Activated T-helper 2 cell treated with anti-CD3 and anti-CD28 coated beads, Interferon-gamma antibody, Interleukin-2, Interleukin-4, amounts not matched to agents 10 μg/mL and 5 μg/mL and 100 μg/mL, durations not matched to agents 14 hours and 24 hours and 36 hours (primary cell): ENCODE measurements around the gene ALOX5. TPM values are rescaled to one million over a fixed set of nuclear protein-coding genes. Genes with fewer than 3 reads are reported as not detected.
"Not testable (repeated sequence)": the region's sequence is repeated elsewhere in the genome, so short reads cannot be mapped to it uniquely, and the experiment has no call there.

Experiments
- DNase-seq: peaks from one replicate; pipeline ENCODE4 v3.0.0; 2021; ENCODE audit warnings: low spot score
- H3K27ac Mint-ChIP-seq: one replicate; pipeline ENCODE4 v1.8.0; 2021; ENCODE audit warnings: mixed read lengths
- H3K27me3 Mint-ChIP-seq: one replicate; pipeline ENCODE4 v1.8.0; 2021; ENCODE audit warnings: low read depth, mixed read lengths
- H3K36me3 Mint-ChIP-seq: one replicate; pipeline ENCODE4 v1.8.0; 2021; ENCODE audit warnings: low read depth, mixed read lengths
- H3K4me1 Mint-ChIP-seq: one replicate; pipeline ENCODE4 v1.8.0; 2021; ENCODE audit warnings: low read depth, mixed read lengths
- H3K4me3 Mint-ChIP-seq: one replicate; pipeline ENCODE4 v1.8.0; 2021; ENCODE audit warnings: low read depth, mild to moderate bottlenecking, moderate library complexity, mixed read lengths
- H3K9me3 Mint-ChIP-seq: one replicate; pipeline ENCODE4 v1.8.0; 2021; ENCODE audit warnings: mixed read lengths
- intact Hi-C: fragments of 100-400 bp; cut with micrococcal nuclease; formaldehyde crosslinking; loops from one replicate; pipeline ENCODE4 v1.15.1; 2023
- total RNA-seq: library from RNA; stranded (reverse); gene quantifications from 2 replicates; pipeline ENCODE4 v1.2.3, GENCODE V29; 2022

The ALOX5 gene
- total RNA-seq, 1 donor from 2014 or later: 0.21 TPM

DNA sequence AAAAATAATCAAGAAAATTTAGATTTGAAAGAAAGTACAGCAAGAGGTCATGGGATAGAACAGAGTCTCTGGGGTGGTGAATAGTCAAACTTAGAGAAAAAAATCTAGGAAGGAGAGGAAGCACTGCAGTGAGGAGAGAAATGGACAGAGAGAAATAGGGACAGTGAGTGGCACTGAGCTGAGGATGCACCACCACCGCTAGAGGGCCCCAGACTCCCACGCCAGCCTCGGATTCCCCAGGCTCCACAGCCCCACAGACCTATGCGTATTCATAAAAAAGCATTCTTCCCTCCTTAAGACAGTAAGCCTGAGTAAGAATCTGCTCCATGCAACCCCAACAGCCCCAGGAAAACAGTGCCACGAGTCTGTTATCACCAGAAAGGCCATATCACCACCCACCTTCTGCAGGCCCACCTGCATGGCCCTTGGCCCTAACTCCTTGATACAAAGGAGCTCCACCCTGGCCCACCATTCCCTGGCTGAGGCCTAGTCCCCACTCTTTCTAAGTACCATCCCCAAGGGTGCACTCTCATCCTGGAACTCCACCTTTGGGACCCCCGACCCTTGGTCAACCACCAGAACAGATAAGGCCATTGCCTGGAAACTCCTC lies 91.0 kb downstream of the ALOX5 start:
- intact Hi-C loops: loop anchor here (10.0 kb wide), 2 partner anchors 210 to 460 kb away; partner anchors contain the start of gene ZNF22
- Mint-ChIP-seq H3K9me3 (no peaks in the 10 kb centered on the region), H3K4me3 (no peak overlapping the region), H3K36me3 (no peaks in the 10 kb centered on the region), H3K27me3 (no peaks in the 10 kb centered on the region), H3K27ac (no peak overlapping the region), H3K4me1 (peaks cover 29% of the 10 kb centered on the region)
- peak; percentile 63 for DNase-seq

GRCh38 chr10:45466784-45467183 lies 92.8 kb downstream of the ALOX5 start:
- intact Hi-C loops: loop anchor here (10.0 kb wide), 2 partner anchors 212 to 462 kb away; partner anchors contain the start of gene ZNF22
- H3K27me3 Mint-ChIP-seq: no peaks in the 10 kb centered on the region
- peaks cover 32% of the 10 kb centered on the region for H3K4me1 Mint-ChIP-seq
- H3K4me3 Mint-ChIP-seq: no peak overlapping the region
- H3K9me3 Mint-ChIP-seq: no peaks in the 10 kb centered on the region
- no peak overlapping the region for H3K27ac Mint-ChIP-seq
- no peak for DNase-seq
- H3K36me3 Mint-ChIP-seq: peaks cover 2% of the 10 kb centered on the region

GRCh38 chr10:45468079-45468478 lies 94.1 kb downstream of the ALOX5 start:
- Mint-ChIP-seq H3K4me1 (peaks cover 38% of the 10 kb centered on the region), H3K27ac (no peak overlapping the region)
- intact Hi-C loops: loop anchor here (10.0 kb wide), 2 partner anchors 213 to 463 kb away; partner anchors contain the start of gene ZNF22

GRCh38 chr10:45470098-45471012 lies 96.3 kb downstream of the ALOX5 start:
- intact Hi-C loops: loop anchor here (2.0 to 5.0 kb wide), 2 partner anchors 110 to 202 kb away; partner anchors contain the start of gene ZFAND4
- peak; percentile 40 for DNase-seq
- Mint-ChIP-seq H3K9me3 (no peaks in the 10 kb centered on the region), H3K4me1 (peaks cover 32% of the 10 kb centered on the region), H3K36me3 (peaks cover 6% of the 10 kb centered on the region), H3K4me3 (peak overlapping the region; percentile 35), H3K27me3 (no peaks in the 10 kb centered on the region), H3K27ac (peak overlapping the region; percentile 84)

More at GRCh38 chr10:45468079-45468478, 94.1 kb downstream of the ALOX5 start:
- no peak for DNase-seq
- Mint-ChIP-seq H3K36me3 (peaks cover 2% of the 10 kb centered on the region), H3K27me3 (no peaks in the 10 kb centered on the region), H3K9me3 (no peaks in the 10 kb centered on the region), H3K4me3 (no peak overlapping the region)

DNA sequence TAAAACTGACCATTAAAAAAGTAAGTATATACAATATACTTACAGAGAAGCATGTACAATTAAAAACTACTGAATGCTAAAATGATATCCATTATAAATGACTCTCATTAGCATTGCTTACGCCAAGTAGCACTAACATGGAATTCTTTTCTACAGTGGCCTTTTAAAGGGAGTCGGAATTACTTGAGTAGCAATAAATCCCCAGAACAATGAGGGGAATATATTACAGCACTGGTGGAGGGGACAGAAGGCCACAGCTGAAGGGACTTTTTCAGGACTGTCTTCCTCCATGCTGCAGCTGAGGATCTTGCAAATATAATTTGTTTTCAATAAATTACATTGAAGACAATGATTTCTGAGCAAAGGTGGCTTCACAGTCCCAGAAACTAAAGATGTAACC lies 97.0 kb downstream of the ALOX5 start:
- Mint-ChIP-seq H3K9me3 (peaks cover 7% of the 10 kb centered on the region), H3K4me3 (no peak overlapping the region), H3K36me3 (peaks cover 10% of the 10 kb centered on the region), H3K4me1 (peaks cover 29% of the 10 kb centered on the region), H3K27me3 (no peaks in the 10 kb centered on the region), H3K27ac (peak overlapping the region; percentile 84)
- no peak for DNase-seq
- intact Hi-C loops: loop anchor here (2.0 to 5.0 kb wide), 2 partner anchors 110 to 201 kb away; partner anchors contain the start of gene ZFAND4

- Mint-ChIP-seq H3K4me3 (no peak overlapping the region), H3K27me3 (no peaks in the 10 kb centered on the region), H3K4me1 (peaks cover 29% of the 10 kb centered on the region), H3K36me3 (peaks cover 13% of the 10 kb centered on the region), H3K27ac (no peak overlapping the region), H3K9me3 (peaks cover 13% of the 10 kb centered on the region)
- intact Hi-C loops: loop anchor here (2.0 to 5.0 kb wide), 2 partner anchors 109 to 201 kb away; partner anchors contain the start of gene ZFAND4
- DNase-seq: no peak
Observed at GRCh38 chr10:45471531-45472310, 97.7 kb downstream of the ALOX5 start.

DNA sequence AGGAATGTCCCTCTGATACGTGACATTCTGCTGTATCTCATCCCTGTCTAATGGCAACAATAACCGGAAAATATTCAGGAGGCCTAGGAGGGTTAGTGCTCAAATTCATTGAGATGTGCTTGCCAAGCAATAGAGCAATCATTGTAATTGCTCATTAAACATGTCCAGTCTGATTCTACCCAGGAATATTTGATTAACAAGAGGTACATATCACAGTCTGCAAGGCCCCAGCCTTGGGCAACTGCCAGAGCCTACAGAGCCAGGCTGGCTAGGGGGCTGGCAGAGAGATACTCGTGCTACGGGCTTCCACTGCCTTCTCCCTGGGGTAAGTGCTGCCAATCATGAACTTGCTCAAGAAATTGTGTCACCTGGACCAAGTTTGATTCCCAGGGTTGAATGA lies 99.1 kb downstream of the ALOX5 start:
- Mint-ChIP-seq H3K36me3 (peaks cover 26% of the 10 kb centered on the region), H3K4me1 (peaks cover 29% of the 10 kb centered on the region), H3K9me3 (peaks cover 28% of the 10 kb centered on the region), H3K27ac (no peak overlapping the region), H3K4me3 (no peak overlapping the region), H3K27me3 (no peaks in the 10 kb centered on the region)
- intact Hi-C loops: loop anchor here (5.0 kb wide), 1 partner anchor 199 kb away; the partner anchor contains the start of gene ZFAND4
- no peak for DNase-seq

DNA sequence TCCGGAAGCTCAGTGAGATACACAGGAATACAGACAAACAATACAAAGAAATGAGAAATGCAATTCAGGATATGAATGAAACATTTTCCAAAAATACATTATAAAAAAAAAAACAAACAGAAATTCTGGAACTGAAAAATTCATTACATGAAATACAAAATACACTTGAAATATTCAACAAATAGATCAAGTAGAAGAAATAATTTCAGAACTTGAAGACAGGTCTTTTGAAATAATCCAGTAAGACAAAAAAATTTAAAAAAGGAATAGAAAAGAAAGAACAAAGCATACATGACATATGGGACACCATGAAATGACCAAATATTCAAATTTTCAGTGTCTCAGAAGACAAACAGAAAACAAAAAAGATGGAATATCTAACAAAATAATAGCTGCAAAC lies 102.5 kb downstream of the ALOX5 start:
- H3K36me3 Mint-ChIP-seq: peaks cover 39% of the 10 kb centered on the region
- H3K4me3 Mint-ChIP-seq: no peak overlapping the region
- peaks cover 13% of the 10 kb centered on the region for H3K4me1 Mint-ChIP-seq
- no peaks in the 10 kb centered on the region for H3K27me3 Mint-ChIP-seq
- H3K27ac Mint-ChIP-seq: no peak overlapping the region
- no peak for DNase-seq
- intact Hi-C loops: no loop called here
- peaks cover 47% of the 10 kb centered on the region for H3K9me3 Mint-ChIP-seq

- Mint-ChIP-seq H3K9me3 (peaks cover 51% of the 10 kb centered on the region), H3K4me3 (no peak overlapping the region), H3K27me3 (no peaks in the 10 kb centered on the region), H3K4me1 (peaks cover 1% of the 10 kb centered on the region), H3K36me3 (peaks cover 39% of the 10 kb centered on the region), H3K27ac (no peak overlapping the region)
- DNase-seq: no peak
- intact Hi-C loops: no loop called here
Observed at GRCh38 chr10:45480294-45480693, 106.3 kb downstream of the ALOX5 start.

- intact Hi-C loops, DNase-seq, H3K4me1 Mint-ChIP-seq, H3K4me3 Mint-ChIP-seq, H3K27me3 Mint-ChIP-seq, H3K27ac Mint-ChIP-seq: not testable (repeated sequence)
- peaks cover 44% of the 10 kb centered on the region for H3K9me3 Mint-ChIP-seq
- H3K36me3 Mint-ChIP-seq: peaks cover 35% of the 10 kb centered on the region
Observed at GRCh38 chr10:45481100-45481499, 107.1 kb downstream of the ALOX5 start.

GRCh38 chr10:45483002-45483401 lies 109.0 kb downstream of the ALOX5 start:
- intact Hi-C loops: no loop called here
- H3K27me3 Mint-ChIP-seq: no peaks in the 10 kb centered on the region
- H3K27ac Mint-ChIP-seq: no peak overlapping the region
- no peak for DNase-seq
- no peak overlapping the region for H3K4me3 Mint-ChIP-seq
- H3K9me3 Mint-ChIP-seq: peaks cover 25% of the 10 kb centered on the region
- peaks cover 1% of the 10 kb centered on the region for H3K4me1 Mint-ChIP-seq
- H3K36me3 Mint-ChIP-seq: peaks cover 20% of the 10 kb centered on the region

- no peaks in the 10 kb centered on the region for H3K27me3 Mint-ChIP-seq
- peaks cover 8% of the 10 kb centered on the region for H3K36me3 Mint-ChIP-seq
- no peaks in the 10 kb centered on the region for H3K4me1 Mint-ChIP-seq
- H3K27ac Mint-ChIP-seq: no peak overlapping the region
- intact Hi-C loops: no loop called here
- DNase-seq: no peak
- H3K4me3 Mint-ChIP-seq: no peak overlapping the region
- H3K9me3 Mint-ChIP-seq: peaks cover 8% of the 10 kb centered on the region
Observed at GRCh38 chr10:45487735-45488134, 113.7 kb downstream of the ALOX5 start.
